ENCODE data around the gene CLPTM1L.
A peak's percentile ranks its signal among the peaks of the same experiment; 100 is the strongest.
"Not testable (repeated sequence)": the region's sequence is repeated elsewhere in the genome, so short reads cannot be mapped to it uniquely, and the experiment has no call there.

The CLPTM1L gene

DNA sequence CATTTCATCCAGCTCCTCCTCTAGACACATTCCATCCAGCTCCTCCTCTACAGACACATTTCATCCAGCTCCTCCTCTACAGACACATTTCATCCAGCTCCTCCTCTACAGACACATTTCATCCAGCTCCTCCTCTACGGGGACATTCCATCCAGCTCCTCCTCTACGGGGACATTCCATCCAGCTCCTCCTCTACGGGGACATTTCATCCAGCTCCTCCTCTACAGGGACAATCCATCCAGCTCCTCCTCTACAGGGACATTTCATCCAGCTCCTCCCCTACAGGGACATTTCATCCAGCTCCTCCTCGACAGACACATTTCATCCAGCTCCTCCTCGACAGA, 18.4 kb downstream of the CLPTM1L start:
- H3K27ac Mint-ChIP-seq, H3K4me1 Mint-ChIP-seq, H3K27me3 Mint-ChIP-seq, H3K9me3 Mint-ChIP-seq, DNase-seq, H3K4me3 Mint-ChIP-seq: not testable (repeated sequence)
- CTCF ChIA-PET = interaction anchor here (0.7 kb wide), 1 partner anchor 65 kb away, joined by 3 read pairs; no protein-coding TSS in a partner anchor
- peaks cover 39% of the 10 kb centered on the region for H3K36me3 Mint-ChIP-seq

DNA sequence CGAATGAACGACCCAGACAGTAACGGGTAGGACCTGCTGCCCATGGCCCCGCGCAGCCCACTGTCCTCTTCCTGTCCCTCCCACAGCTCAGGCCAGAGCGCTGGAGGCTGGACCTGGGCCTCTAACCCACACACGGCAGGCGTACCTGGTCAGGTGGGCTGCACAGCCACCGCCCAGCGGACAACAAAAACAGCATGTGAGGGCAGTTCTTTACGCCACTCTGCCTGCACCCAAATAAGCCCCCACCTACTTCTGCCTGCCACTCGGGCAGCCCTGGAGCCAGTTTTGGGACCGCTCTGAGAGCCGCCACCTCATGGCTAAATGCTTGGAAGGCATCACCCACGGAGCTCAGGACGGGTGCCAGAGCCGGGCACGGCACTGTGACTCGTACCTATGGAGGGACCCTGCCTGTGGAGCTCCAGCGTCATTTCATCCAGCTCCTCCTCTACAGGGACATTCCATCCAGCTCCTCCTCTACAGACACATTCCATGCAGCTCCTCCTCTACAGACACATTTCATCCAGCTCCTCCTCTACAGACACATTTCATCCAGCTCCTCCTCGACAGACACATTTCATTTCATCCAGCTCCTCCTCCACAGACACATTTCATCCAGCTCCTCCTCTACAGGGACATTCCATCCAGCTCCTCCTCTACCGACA, 18.9 kb downstream of the CLPTM1L start:
- no peak overlapping the region for H3K27ac Mint-ChIP-seq
- peaks cover 42% of the 10 kb centered on the region for H3K36me3 Mint-ChIP-seq
- peaks cover 2% of the 10 kb centered on the region for H3K4me1 Mint-ChIP-seq
- H3K4me3 Mint-ChIP-seq = no peak overlapping the region
- CTCF ChIA-PET = interaction anchor here (0.7 kb wide), 1 partner anchor 64 kb away, joined by 3 read pairs; no protein-coding TSS in a partner anchor
- no peaks in the 10 kb centered on the region for H3K9me3 Mint-ChIP-seq
- H3K27me3 Mint-ChIP-seq = no peaks in the 10 kb centered on the region
- no peak for DNase-seq

DNA sequence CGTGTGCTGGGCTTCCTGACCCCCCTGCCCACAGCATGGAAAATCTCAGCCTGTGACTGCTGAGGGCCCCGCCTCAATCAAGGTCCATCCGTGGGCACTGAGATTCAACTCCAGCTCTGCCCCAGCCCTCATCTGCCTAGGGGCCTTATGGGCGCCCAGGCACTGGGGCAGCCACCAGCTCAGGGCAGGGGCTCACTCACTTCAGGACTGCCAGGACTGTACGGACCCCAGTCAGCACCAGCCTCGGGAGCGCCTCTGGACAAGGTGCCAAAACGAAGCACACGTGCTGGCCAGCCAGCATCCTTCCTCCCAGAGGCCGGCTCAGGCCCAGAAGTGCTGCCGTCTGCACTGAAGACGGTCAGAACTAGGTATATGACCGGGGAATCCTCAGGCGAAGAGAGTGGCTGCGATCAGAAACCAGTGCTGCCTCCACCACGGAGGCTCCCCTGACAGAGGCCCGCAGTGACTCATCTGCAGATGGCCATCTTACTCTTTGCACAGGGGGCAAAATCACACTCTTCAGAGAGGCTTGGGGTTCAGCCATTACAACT, 19.6 kb downstream of the CLPTM1L start:
- Mint-ChIP-seq H3K4me3 (no peak overlapping the region), H3K36me3 (peaks cover 40% of the 10 kb centered on the region), H3K9me3 (no peaks in the 10 kb centered on the region), H3K27me3 (no peaks in the 10 kb centered on the region), H3K4me1 (peaks cover 2% of the 10 kb centered on the region), H3K27ac (no peak overlapping the region)
- peak; percentile 9 for DNase-seq
- CTCF ChIA-PET = no interaction called here

DNA sequence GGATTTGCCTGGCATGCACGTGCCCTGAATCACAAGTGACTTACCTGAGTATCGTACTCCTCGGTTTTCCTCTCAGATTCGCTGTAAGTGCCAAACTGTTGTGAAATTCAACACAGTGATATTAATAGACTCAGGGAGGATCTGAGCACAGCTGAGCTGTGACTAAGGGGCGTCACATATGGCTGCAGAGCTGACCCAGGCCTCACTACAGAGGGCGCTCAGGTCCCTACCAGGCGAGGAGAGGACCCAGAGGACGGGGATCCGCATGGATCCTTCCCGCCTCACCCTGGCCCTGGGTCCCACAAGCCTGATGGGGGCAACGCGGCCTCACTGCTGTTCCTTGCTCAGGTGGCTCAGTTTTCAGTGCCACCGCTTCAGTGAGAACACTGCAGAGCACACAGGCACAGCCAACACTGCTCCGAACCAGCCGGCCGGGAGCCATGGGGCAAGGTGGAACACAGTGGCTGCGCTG, 20.1 kb downstream of the CLPTM1L start:
- DNase-seq = peak; percentile 13
- Mint-ChIP-seq H3K4me1 (peaks cover 2% of the 10 kb centered on the region), H3K27ac (no peak overlapping the region), H3K27me3 (no peaks in the 10 kb centered on the region), H3K9me3 (no peaks in the 10 kb centered on the region), H3K4me3 (no peak overlapping the region), H3K36me3 (peaks cover 39% of the 10 kb centered on the region)
- CTCF ChIA-PET = no interaction called here

DNA sequence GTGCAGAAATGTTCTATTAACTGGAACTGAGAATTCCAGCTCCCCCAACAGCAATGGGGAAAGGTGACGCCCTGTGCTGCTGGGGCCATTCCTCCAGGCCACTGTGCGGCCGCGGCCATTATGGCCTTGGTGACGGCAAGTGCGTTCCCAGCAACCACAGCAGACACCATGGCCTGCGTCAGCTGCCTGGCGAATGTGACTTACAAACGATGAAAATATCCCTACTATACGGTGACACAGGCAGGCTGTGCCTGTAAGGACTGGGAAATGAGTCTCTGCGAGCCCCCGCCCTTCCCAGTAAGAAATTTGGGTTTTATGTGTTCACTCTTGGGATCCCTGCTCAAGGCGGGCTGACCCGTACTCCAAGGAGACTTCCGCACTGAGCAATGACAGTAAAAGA, 20.6 kb downstream of the CLPTM1L start:
- CTCF ChIA-PET = no interaction called here
- peaks cover 41% of the 10 kb centered on the region for H3K36me3 Mint-ChIP-seq

DNA sequence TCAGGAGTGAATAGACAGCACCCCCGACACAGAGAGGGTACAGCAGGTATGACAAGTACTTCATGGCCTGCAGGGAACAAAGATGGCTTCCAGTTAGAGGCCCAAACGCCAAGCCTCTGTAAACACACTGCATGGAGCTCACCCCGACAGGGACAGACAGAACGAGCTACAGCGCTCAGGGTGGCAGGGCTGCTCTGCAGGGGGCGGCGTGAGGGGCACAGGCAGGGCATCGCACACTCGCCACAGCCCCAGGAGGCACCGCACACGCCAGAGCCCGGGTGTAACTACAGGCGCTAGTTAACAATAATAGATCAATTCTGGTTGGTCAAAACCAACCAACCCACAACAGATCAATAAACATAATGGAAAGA, 21.1 kb downstream of the CLPTM1L start:
- H3K36me3 Mint-ChIP-seq = peaks cover 46% of the 10 kb centered on the region
- H3K27ac Mint-ChIP-seq = no peak overlapping the region
- no peaks in the 10 kb centered on the region for H3K9me3 Mint-ChIP-seq
- CTCF ChIA-PET = no interaction called here
- H3K4me1 Mint-ChIP-seq = peaks cover 2% of the 10 kb centered on the region
- no peak overlapping the region for H3K4me3 Mint-ChIP-seq
- H3K27me3 Mint-ChIP-seq = no peaks in the 10 kb centered on the region
- peak; percentile 14 for DNase-seq

More for the DNA sequence above, 20.6 kb downstream of the CLPTM1L start:
- no peak overlapping the region for H3K27ac Mint-ChIP-seq
- H3K9me3 Mint-ChIP-seq = no peaks in the 10 kb centered on the region
- H3K4me3 Mint-ChIP-seq = no peak overlapping the region
- no peaks in the 10 kb centered on the region for H3K27me3 Mint-ChIP-seq
- H3K4me1 Mint-ChIP-seq = peaks cover 2% of the 10 kb centered on the region
- peak; percentile 13 for DNase-seq

DNA sequence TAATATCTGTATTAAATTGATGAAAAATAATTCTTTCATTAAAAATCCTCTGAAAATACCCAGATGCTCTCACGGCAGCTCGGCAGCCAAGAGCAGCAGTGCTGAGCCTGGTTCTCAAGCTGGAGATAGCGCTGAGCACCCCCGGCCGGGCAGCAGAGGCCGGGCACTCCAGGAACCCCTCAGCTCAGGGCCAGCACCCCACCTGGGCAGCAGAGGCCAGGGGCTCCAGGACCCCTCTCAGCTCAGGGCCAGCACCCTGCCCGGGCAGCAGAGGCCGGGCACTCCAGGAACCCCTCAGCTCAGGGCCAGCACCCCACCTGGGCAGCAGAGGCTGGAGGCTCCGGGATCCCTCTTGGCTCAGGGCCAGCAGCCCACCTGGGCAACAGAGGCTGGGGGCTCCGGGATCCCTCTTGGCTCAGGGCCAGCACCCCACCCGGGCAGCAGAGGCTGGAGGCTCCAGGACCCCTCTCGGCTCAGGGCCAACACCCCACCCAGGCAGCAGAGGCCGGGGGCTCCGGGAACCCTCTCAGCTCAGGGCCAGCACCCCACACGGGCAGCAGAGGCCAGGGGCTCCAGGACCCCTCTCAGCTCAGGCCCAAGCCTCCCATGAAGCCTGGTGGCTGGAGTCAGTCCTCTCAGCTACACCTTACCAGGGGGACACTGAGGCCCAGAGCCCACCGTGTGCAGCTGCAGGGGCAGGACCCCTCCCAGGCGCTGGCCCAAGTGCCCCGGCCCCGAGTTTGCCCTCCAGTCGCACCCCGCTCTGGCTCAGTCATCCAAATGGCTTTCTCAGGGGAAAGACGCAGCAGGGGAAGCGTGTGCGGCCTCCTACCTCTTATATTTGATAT, 21.7 kb downstream of the CLPTM1L start:
- H3K9me3 Mint-ChIP-seq = no peaks in the 10 kb centered on the region
- H3K4me1 Mint-ChIP-seq = peaks cover 3% of the 10 kb centered on the region
- H3K4me3 Mint-ChIP-seq = no peak overlapping the region
- CTCF ChIA-PET = no interaction called here
- DNase-seq = peak; percentile 19
- no peak overlapping the region for H3K27ac Mint-ChIP-seq
- H3K27me3 Mint-ChIP-seq = no peaks in the 10 kb centered on the region
- peaks cover 48% of the 10 kb centered on the region for H3K36me3 Mint-ChIP-seq

DNA sequence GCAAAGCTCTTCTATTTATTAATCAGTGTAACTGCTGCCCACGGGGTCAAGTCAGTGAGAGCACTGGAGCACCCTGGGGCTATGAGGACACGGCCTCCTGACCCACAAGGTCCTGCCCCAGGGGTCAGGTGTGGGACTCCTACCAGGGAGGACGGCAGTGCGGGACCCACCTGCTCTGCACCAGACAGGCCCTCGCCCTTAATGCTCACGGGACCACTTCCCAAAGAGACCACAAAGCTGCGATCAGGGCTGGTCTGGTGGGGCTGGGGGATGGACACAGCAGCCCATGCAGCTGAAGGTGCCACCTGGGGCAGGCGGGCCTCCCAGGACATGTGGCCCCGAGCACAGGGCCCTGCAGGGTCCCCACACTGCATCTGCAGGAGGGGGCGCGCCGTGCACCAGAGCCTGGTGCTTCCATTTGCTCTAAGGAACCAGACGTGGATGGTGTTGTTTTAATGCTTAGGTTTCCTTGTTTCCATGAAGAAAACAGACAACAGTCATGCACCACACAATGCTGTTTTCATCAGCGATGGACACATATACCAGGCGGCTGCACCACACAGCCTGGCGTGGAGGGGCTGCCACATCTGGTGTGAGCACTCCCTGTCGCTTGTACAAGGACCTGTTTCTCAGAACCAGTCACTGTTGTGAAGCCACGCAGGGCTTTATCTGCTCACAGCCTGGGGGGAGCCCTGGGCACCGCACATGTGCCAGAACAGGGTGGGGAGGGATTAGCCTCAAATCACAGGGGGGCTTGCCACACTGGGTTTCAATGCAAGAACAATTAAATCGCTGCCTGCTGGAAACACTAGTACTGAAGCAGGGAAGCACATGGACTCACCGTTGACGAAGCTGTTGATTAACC, 22.6 kb downstream of the CLPTM1L start:
- Mint-ChIP-seq H3K4me1 (peaks cover 9% of the 10 kb centered on the region), H3K27me3 (no peaks in the 10 kb centered on the region), H3K27ac (no peak overlapping the region), H3K9me3 (no peaks in the 10 kb centered on the region), H3K4me3 (no peak overlapping the region), H3K36me3 (peaks cover 57% of the 10 kb centered on the region)
- CTCF ChIA-PET = no interaction called here
- peak; percentile 17 for DNase-seq

DNA sequence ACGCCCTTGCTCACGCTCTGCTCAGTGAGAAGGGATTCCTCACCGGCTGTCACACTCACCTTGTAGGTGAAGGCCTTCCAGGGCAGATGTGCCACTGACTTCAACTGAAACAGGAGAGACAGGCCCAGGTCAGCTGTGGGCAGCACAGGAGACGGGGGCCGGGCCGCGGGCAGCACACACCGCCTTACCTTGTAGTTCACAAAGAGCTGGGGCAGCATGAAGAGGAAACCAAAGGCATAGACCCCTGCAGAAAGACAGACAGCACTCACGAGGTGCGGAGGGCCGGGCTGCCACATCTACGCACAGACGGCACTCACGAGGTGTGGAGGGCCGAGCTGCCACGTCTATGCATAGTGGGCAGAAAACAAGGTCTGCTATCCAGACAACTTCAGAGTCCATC, 23.3 kb downstream of the CLPTM1L start:
- H3K4me3 Mint-ChIP-seq = no peak overlapping the region
- peaks cover 16% of the 10 kb centered on the region for H3K4me1 Mint-ChIP-seq
- H3K27me3 Mint-ChIP-seq = no peaks in the 10 kb centered on the region
- peak; percentile 18 for DNase-seq
- no peaks in the 10 kb centered on the region for H3K9me3 Mint-ChIP-seq
- no peak overlapping the region for H3K27ac Mint-ChIP-seq
- CTCF ChIA-PET = no interaction called here
- peaks cover 63% of the 10 kb centered on the region for H3K36me3 Mint-ChIP-seq

DNA sequence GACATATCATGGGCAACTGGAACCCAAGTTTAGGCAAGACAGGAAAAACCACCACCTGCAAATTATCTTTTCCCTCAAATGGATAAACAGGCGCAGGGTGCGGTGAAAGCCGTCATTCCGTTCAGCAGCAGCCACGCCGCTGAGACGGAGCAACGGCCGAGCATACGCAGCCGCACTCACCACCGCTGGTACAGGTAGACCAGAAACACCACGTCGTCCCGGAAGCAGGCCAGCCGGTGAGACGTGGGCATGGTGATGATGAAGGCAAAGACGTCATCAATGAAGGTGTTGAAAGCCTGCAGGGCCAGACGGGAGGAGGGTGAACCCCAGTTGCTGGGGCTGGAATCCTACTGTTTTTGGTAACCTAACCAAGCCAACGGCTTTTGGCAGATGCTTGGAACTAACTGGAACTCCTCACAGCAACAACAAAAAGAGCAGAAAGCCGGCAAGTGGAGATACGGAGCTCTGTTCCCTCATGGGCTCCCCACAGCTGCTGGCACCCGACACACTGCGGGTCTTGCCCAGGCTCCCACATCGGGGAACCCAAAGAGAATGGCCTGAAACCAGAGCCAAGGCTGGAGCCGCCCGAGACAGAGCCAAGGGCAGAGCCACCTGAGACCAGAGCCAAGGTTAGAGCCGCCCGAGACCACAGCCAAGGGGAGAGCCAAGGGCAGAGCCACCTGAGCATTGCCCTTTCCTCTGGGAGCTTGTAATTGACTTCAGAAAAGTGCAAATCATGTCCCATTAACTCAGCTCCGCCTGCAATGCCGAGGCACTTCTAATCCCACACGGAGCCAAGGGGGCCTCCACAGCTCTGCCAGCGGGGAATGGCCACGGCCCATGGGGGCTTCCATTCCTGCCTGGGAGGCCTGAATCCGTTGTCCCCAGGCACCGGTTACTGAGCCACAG, 24.2 kb downstream of the CLPTM1L start:
- Mint-ChIP-seq H3K4me3 (no peak overlapping the region), H3K4me1 (peaks cover 24% of the 10 kb centered on the region), H3K27me3 (no peaks in the 10 kb centered on the region), H3K36me3 (peaks cover 60% of the 10 kb centered on the region), H3K9me3 (no peaks in the 10 kb centered on the region), H3K27ac (no peak overlapping the region)
- CTCF ChIA-PET = no interaction called here
- DNase-seq = peak; percentile 10

DNA sequence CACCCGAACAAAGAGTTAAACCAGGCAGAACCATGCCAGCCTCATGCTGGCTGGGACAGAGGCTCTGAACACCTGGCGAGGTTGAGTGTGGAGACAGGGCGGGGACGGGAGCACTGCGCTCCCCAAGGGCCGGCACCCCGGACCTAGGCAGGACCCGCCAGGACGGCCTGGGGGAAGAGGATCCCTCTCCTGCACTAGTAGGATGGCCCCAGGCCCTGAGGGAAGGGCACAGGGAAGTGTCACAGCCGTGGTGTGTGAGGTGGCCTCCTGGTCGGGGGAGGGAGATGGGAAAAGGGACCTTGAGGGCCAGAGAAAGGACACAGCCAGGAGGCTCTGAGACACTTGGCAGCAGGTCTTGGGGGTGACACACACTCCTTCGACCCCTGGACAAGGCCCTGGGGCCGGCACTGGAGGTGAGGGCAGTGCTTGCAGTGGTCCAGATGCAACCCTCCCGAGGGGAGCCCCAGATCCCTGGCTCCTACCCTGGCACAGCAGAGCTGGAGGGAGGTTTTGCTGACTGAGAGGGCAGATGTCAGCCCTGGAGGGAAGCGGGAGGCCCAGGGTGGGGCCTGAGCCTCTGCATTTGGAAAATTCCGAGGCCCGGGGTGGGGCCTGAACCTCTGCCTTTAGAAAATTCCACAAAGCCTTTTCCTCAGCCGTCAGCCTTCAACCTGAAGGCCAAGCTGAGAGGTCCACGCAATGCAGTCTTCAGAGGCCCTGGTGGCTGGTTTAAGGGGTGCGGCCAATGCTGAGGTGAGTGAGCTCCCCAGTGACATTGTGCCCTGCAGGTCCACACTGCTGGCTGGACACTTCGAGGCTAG, 25.3 kb downstream of the CLPTM1L start:
- H3K27me3 Mint-ChIP-seq = no peaks in the 10 kb centered on the region
- CTCF ChIA-PET = no interaction called here
- H3K4me1 Mint-ChIP-seq = peaks cover 35% of the 10 kb centered on the region
- no peaks in the 10 kb centered on the region for H3K9me3 Mint-ChIP-seq
- DNase-seq = peak; percentile 19
- H3K4me3 Mint-ChIP-seq = no peak overlapping the region
- peaks cover 58% of the 10 kb centered on the region for H3K36me3 Mint-ChIP-seq
- no peak overlapping the region for H3K27ac Mint-ChIP-seq

DNA sequence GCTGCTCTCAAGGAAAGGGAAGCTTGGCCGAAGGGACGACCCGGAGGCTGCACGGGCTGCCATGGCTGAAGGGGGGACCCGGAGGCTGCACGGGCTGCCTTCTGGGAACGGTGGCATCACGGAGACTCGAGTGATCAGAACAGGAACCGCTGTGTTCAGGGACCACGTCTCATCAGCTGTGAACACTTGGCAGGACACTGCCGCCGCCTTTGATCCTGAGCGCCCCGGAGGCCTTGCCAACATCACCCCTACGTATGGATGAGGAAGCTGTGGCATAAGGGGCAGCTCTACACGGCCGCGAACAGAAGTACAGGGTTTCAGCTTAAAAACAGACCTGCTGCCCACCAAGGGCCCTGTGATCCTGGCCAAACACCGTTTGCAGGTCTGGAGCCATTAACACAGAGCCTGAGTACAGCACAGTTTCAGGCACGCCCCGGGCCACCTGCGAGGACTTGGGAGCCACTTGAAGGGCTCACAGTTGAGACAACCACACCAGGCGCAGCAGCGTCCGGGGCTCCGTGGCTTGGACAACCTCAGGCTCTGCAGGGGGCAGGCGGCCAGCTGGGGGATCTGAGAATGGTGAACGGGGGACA, 26.1 kb downstream of the CLPTM1L start:
- peak; percentile 16 for DNase-seq
- CTCF ChIA-PET = no interaction called here
- Mint-ChIP-seq H3K27ac (peak overlapping the region; percentile 37), H3K27me3 (no peaks in the 10 kb centered on the region), H3K4me1 (peaks cover 44% of the 10 kb centered on the region), H3K9me3 (no peaks in the 10 kb centered on the region), H3K36me3 (peaks cover 49% of the 10 kb centered on the region), H3K4me3 (no peak overlapping the region)
